ENCODE data around the gene CTSV.

- no peak for TF ChIP-seq CTCF (conservative IDR thresholded peaks at IDR 0.05; ENCODE audit: low read depth, low read length)
- TF ChIP-seq EZH2phosphoT487 (IDR thresholded peaks at IDR 0.05; ENCODE audit: borderline replicate concordance, low read length), result no peak
- no peak for TF ChIP-seq EZH2 (IDR thresholded peaks at IDR 0.05; ENCODE audit: low read length, unreplicated experiment)
Observed at GRCh38 chr9:97064176-97064575, 25.2 kb upstream of the CTSV start.

Measured in PC-3 (cell line).